ENCODE measurements around the gene SCUBE1.

The SCUBE1 gene

GRCh38 chr22:43387815-43388214 lies 44.6 kb upstream of the SCUBE1 start:
- TF ChIP-seq CTCF (IDR thresholded peaks at IDR 0.05), result no peak

- TF ChIP-seq CTCF (IDR thresholded peaks at IDR 0.05), result peak; percentile 84
Observed at GRCh38 chr22:43385770-43386641, 42.8 kb upstream of the SCUBE1 start.

GRCh38 chr22:43384863-43385262 lies 41.7 kb upstream of the SCUBE1 start:
- no peak for TF ChIP-seq CTCF (IDR thresholded peaks at IDR 0.05)

GRCh38 chr22:43381693-43382092 lies 38.5 kb upstream of the SCUBE1 start:
- TF ChIP-seq CTCF (IDR thresholded peaks at IDR 0.05), result no peak

- TF ChIP-seq CTCF (IDR thresholded peaks at IDR 0.05), result no peak
Observed at GRCh38 chr22:43377896-43378704, 34.9 kb upstream of the SCUBE1 start.

- TF ChIP-seq CTCF (IDR thresholded peaks at IDR 0.05), result no peak
Observed at GRCh38 chr22:43377548-43377895, 34.4 kb upstream of the SCUBE1 start.

GRCh38 chr22:43376765-43377547 lies 33.8 kb upstream of the SCUBE1 start:
- TF ChIP-seq CTCF (IDR thresholded peaks at IDR 0.05), result no peak

Data from LNCAP (cell line).